B cell (primary cell): ENCODE measurements around the gene SPATA2. TPM values are rescaled to one million over a fixed set of nuclear protein-coding genes. Genes with fewer than 3 reads are reported as not detected.

Source experiments
- ATAC-seq: fragments of 200-7000 bp; cut with Tn5 transposase; one replicate; pipeline ENCODE4 v1.10.0; 2021; ENCODE audit warnings: low read depth, mild to moderate bottlenecking, moderate number of reproducible peaks, moderate library complexity
- CTCF ChIA-PET: fragments of 350-600 bp; sonication (Branson Sonifier 250); formaldehyde crosslinking; loops from one replicate; lab custom pipeline; 2021; ENCODE audit warnings: antibody characterized with exemption, inconsistent platforms; lab: Charles Lee
- POLR2A ChIA-PET: fragments of 350-600 bp; sonication (Branson Sonifier 250); formaldehyde crosslinking; loops from one replicate; lab custom pipeline; 2021; ENCODE audit warnings: antibody characterized with exemption; lab: Charles Lee
- DNase-seq: peaks from one replicate; pipeline ENCODE4 v3.0.0; 2013
- H2AFZ ChIP-seq: 2 replicates; pipeline ENCODE4 v1.6.1; 2012; ENCODE audit warnings: mild to moderate bottlenecking, low read depth, low read length; ENCODE audit not compliant: insufficient read depth, poor library complexity, severe bottlenecking
- H3K27ac ChIP-seq, 2 donors: 1 replicate in 1 of 2; 2 replicates in 1 of 2; pipeline ENCODE4 v1.5.1; 2012 to 2013; ENCODE audit warnings: low read length in 2 of 2, mild to moderate bottlenecking in 2 of 2, moderate library complexity in 1 of 2
- H3K27me3 ChIP-seq, 4 experiments: fragments of 200-600 bp in 1 of 4; sonication (generic) in 1 of 4; replicated peaks in 1 of 4; 1 replicate in 2 of 4; 2 replicates in 2 of 4; pipeline versions ENCODE4 v1.6.1 to v1.7.0; 2013 to 2016; ENCODE audit warnings: low read length in 3 of 4, mild to moderate bottlenecking in 2 of 4, mixed read lengths in 1 of 4, moderate library complexity in 1 of 4; ENCODE audit not compliant: insufficient read depth in 4 of 4, control insufficient read depth in 3 of 4; ENCODE audit errors: control extremely low read depth in 1 of 4
- H3K36me3 ChIP-seq, 2 experiments: replicated peaks in 1 of 2; 1 replicate in 1 of 2; 2 replicates in 1 of 2; pipeline versions ENCODE4 v1.6.1 to v1.7.1; 2013; ENCODE audit warnings: low read length in 1 of 2; ENCODE audit not compliant: insufficient read depth in 2 of 2, control insufficient read depth in 1 of 2; ENCODE audit errors: control extremely low read depth in 1 of 2, extremely low read depth in 1 of 2
- H3K4me1 ChIP-seq, 2 donors: fragments of 200-600 bp in 1 of 2; sonication (generic) in 1 of 2; 1 replicate in 1 of 2; 2 replicates in 1 of 2; pipeline versions ENCODE4 v1.5.1 to v1.6.1; 2013 to 2017; ENCODE audit warnings: low read length in 2 of 2; ENCODE audit not compliant: control insufficient read depth in 2 of 2, insufficient read depth in 2 of 2
- H3K4me2 ChIP-seq: replicated peaks from 2 replicates; pipeline ENCODE3; 2012; ENCODE audit warnings: mild to moderate bottlenecking, low read depth, low read length; ENCODE audit not compliant: poor library complexity, severe bottlenecking
- H3K4me3 ChIP-seq, 5 experiments: fragments of 200-600 bp in 1 of 5; sonication (generic) in 1 of 5; 1 replicate in 3 of 5; 2 replicates in 2 of 5; pipeline versions ENCODE4 v1.5.1 to v1.7.0; 2011 to 2016; ENCODE audit warnings: low read length in 4 of 5, mild to moderate bottlenecking in 4 of 5, low read depth in 2 of 5, control low read depth in 1 of 5, moderate library complexity in 1 of 5; ENCODE audit not compliant: insufficient read depth in 1 of 5; ENCODE audit errors: control extremely low read depth in 1 of 5, extremely low read depth in 1 of 5
- H3K79me2 ChIP-seq: fragments of 200-600 bp; sonication (generic); one replicate; pipeline ENCODE4 v1.6.0; 2016; ENCODE audit warnings: low read length; ENCODE audit not compliant: control insufficient read depth, insufficient read depth
- H3K9ac ChIP-seq: fragments of 200-600 bp; sonication (generic); 2 replicates; pipeline ENCODE4 v1.6.1; 2017; ENCODE audit warnings: mild to moderate bottlenecking, low read length, moderate library complexity
- H3K9me3 ChIP-seq, 3 donors: one replicate each; pipeline versions ENCODE4 v1.6.1 to v1.7.1; 2013; ENCODE audit warnings: low read length in 2 of 3; ENCODE audit not compliant: control insufficient read depth in 2 of 3, insufficient read depth in 1 of 3; ENCODE audit errors: control extremely low read depth in 1 of 3
- H4K20me1 ChIP-seq: 2 replicates; pipeline ENCODE4 v1.6.0; 2012; ENCODE audit warnings: mild to moderate bottlenecking, low read length; ENCODE audit not compliant: insufficient read depth, control insufficient read depth, poor library complexity, severe bottlenecking
- H3K27ac Mint-ChIP-seq: one replicate; pipeline ENCODE4 v1.8.0; 2021; ENCODE audit warnings: mixed read lengths
- H3K27me3 Mint-ChIP-seq: one replicate; pipeline ENCODE4 v1.8.0; 2021; ENCODE audit warnings: mixed read lengths
- H3K4me1 Mint-ChIP-seq: one replicate; pipeline ENCODE4 v1.8.0; 2021; ENCODE audit warnings: mixed read lengths
- H3K4me3 Mint-ChIP-seq: one replicate; pipeline ENCODE4 v1.8.0; 2021; ENCODE audit warnings: mixed read lengths
- H3K9me3 Mint-ChIP-seq: one replicate; pipeline ENCODE4 v1.8.0; 2022; ENCODE audit warnings: mixed read lengths; ENCODE audit not compliant: insufficient read depth
- CTCF ChIP-seq: fragments of 200-600 bp; IDR thresholded peaks from one replicate; pipeline ENCODE4 v1.8.0; 2022; ENCODE audit warnings: antibody characterized with exemption, mild to moderate bottlenecking
- EZH2 ChIP-seq: IDR thresholded peaks from 2 replicates; pipeline ENCODE4 v1.6.1; 2012; ENCODE audit warnings: borderline replicate concordance, low read depth, mild to moderate bottlenecking, moderate library complexity, low read length; ENCODE audit not compliant: insufficient read depth, poor library complexity, severe bottlenecking
- WGBS: methylation state at CpG from one replicate; pipeline ENCODE4 v1.1.5; 2013; ENCODE audit warnings: missing lambda C conversion rate; ENCODE audit not compliant: insufficient coverage; 5-methylcytosine and 5-hydroxymethylcytosine counted together
- intact Hi-C: fragments of 100-400 bp; cut with micrococcal nuclease; formaldehyde crosslinking; loops from one replicate; pipeline ENCODE4 v1.10.0; 2022
- polyA plus RNA-seq: library from polyadenylated mRNA; depleted of rRNA; stranded (reverse); fragments of >200 nt; gene quantifications from 2 replicates; pipeline ENCODE4 v1.2.3, GENCODE V29; 2012
- total RNA-seq, 2 donors: library from RNA; stranded (reverse); fragments of 120-200 nt in 1 of 2; gene quantifications; 1 replicate in 1 of 2; 2 replicates in 1 of 2; pipeline versions ENCODE4 v1.2.3 to v1.2.4, GENCODE V29; 2013 to 2022

Gene SPATA2
- total and polyA plus RNA-seq, 2 donors (not counting 1 experiment from before 2014, with no cell fraction given), result 10.7 to 20.0 TPM

GRCh38 chr20:49904440-49905214 is 10.7 kb downstream of the SPATA2 start:
- Histone ChIP-seq H3K9ac (no peak overlapping the region), H3K4me1 (no peaks in the 10 kb centered on the region), H3K4me2 (no peak overlapping the region), H3K9me3 (no peaks in the 10 kb centered on the region), H3K27ac (no peak overlapping the region), H4K20me1 (peaks cover 8% of the 10 kb centered on the region), H3K79me2 (peaks cover 19% of the 10 kb centered on the region), H3K36me3 (peaks cover 3 to 42% of the 10 kb centered on the region in 2 experiments), H3K4me3 (no peak overlapping the region), H3K27me3 (no peaks in the 10 kb centered on the region), H2AFZ (no peak overlapping the region)
- Mint-ChIP-seq H3K4me1 (no peaks in the 10 kb centered on the region), H3K9me3 (no peaks in the 10 kb centered on the region), H3K27me3 (no peaks in the 10 kb centered on the region), H3K4me3 (no peak overlapping the region), H3K27ac (no peak overlapping the region)
- ATAC-seq (no peak), DNase-seq (no peak)
- ChIA-PET CTCF (interaction anchor here (0.6 to 1.1 kb wide), 2 partner anchors 11 to 16 kb away, joined by 3 read pairs; no protein-coding TSS in a partner anchor), POLR2A (no interaction called here)
- intact Hi-C loops, result no loop called here
- 93% methylated on average over 10 of the region's 17 CpGs for WGBS
- no peak for TF ChIP-seq CTCF
- no peak for TF ChIP-seq EZH2

- H2AFZ ChIP-seq, result no peak overlapping the region
- WGBS, result 97% methylated on average over 5 of the region's 5 CpGs
- no peak overlapping the region for H3K9ac ChIP-seq
- H3K36me3 ChIP-seq, result peaks cover 3 to 27% of the 10 kb centered on the region in 2 experiments
- Mint-ChIP-seq H3K27ac (no peak overlapping the region), H3K4me1 (no peaks in the 10 kb centered on the region), H3K9me3 (no peaks in the 10 kb centered on the region), H3K27me3 (no peaks in the 10 kb centered on the region), H3K4me3 (no peak overlapping the region)
- DNase-seq (no peak), ATAC-seq (no peak)
- intact Hi-C loops, result no loop called here
- H3K4me2 ChIP-seq, result no peak overlapping the region
- no peaks in the 10 kb centered on the region for H3K9me3 ChIP-seq
- H3K4me1 ChIP-seq, result no peaks in the 10 kb centered on the region
- ChIA-PET POLR2A (no interaction called here), CTCF (interaction anchor here (0.7 kb wide), 1 partner anchor 773 kb away, joined by 3 read pairs; no protein-coding TSS in a partner anchor)
- H3K27ac ChIP-seq, result no peak overlapping the region
- no peaks in the 10 kb centered on the region for H3K27me3 ChIP-seq
- no peak for TF ChIP-seq CTCF
- TF ChIP-seq EZH2, result no peak
- peaks cover 3% of the 10 kb centered on the region for H3K79me2 ChIP-seq
- H4K20me1 ChIP-seq, result no peaks in the 10 kb centered on the region
- no peak overlapping the region for H3K4me3 ChIP-seq
Measured at GRCh38 chr20:49901588-49901987, 13.7 kb downstream of the SPATA2 start.
